Fibroblast of villous mesenchyme (primary cell): ENCODE results near the gene PSAPL1. TPM values are rescaled to one million over a fixed set of nuclear protein-coding genes. Genes with fewer than 3 reads are reported as not detected.
A peak's percentile ranks its signal among the peaks of the same experiment; 100 is the strongest.

ENCODE experiments used
- DNase-seq: peaks from one replicate; pipeline ENCODE4 v3.0.0-alpha.2; 2010; ENCODE audit warnings: low read depth
- H3K4me3 ChIP-seq: 2 replicates; pipeline ENCODE4 v1.5.1; 2011; ENCODE audit warnings: low read depth, mild to moderate bottlenecking, low read length
- CTCF ChIP-seq: IDR thresholded peaks from 2 replicates; pipeline ENCODE4 v1.5.1; 2012; ENCODE audit warnings: low read depth, mild to moderate bottlenecking, low read length; ENCODE audit not compliant: insufficient read depth
- total RNA-seq: library from RNA; depleted of rRNA; stranded (reverse); fragments of >200 nt; gene quantifications from 2 replicates; pipeline ENCODE4 v1.2.3, GENCODE V29; 2012

PSAPL1 gene
- total RNA-seq, 1 donor, result not detected

GRCh38 chr4:7393601-7394575 is 40.8 kb downstream of the PSAPL1 start:
- DNase-seq, result no peak
- no peak for TF ChIP-seq CTCF
- no peak overlapping the region for H3K4me3 ChIP-seq

- no peak overlapping the region for H3K4me3 ChIP-seq
- TF ChIP-seq CTCF, result peak; percentile 8
- DNase-seq, result peak; percentile 5
Observed at GRCh38 chr4:7392438-7393421, 42.0 kb downstream of the PSAPL1 start.

GRCh38 chr4:7391637-7392437 is 42.9 kb downstream of the PSAPL1 start:
- DNase-seq, result no peak
- no peak overlapping the region for H3K4me3 ChIP-seq
- TF ChIP-seq CTCF, result no peak

GRCh38 chr4:7390906-7391636 is 43.7 kb downstream of the PSAPL1 start:
- DNase-seq, result no peak
- no peak overlapping the region for H3K4me3 ChIP-seq
- TF ChIP-seq CTCF, result no peak

GRCh38 chr4:7390336-7390735 is 44.4 kb downstream of the PSAPL1 start:
- TF ChIP-seq CTCF, result no peak
- DNase-seq, result no peak
- no peak overlapping the region for H3K4me3 ChIP-seq
